ENCODE data around the gene TBC1D14.

The TBC1D14 gene

GRCh38 chr4:6957994-6958393 is 48.4 kb downstream of the TBC1D14 start:
- Mint-ChIP-seq H3K9me3 (no peaks in the 10 kb centered on the region), H3K36me3 (peaks cover 17% of the 10 kb centered on the region), H3K27ac (peak overlapping the region; percentile 51), H3K4me1 (peaks cover 38% of the 10 kb centered on the region), H3K4me3 (no peak overlapping the region)
- DNase-seq (ENCODE audit: low spot score in 2 of 2) = no peak
- ATAC-seq = no peak

- no peak overlapping the region for H3K4me3 Mint-ChIP-seq
- peaks cover 17% of the 10 kb centered on the region for H3K36me3 Mint-ChIP-seq
- no peak for DNase-seq (ENCODE audit: low spot score in 2 of 2)
- H3K4me1 Mint-ChIP-seq = peaks cover 46% of the 10 kb centered on the region
- H3K27ac Mint-ChIP-seq = no peak overlapping the region
- ATAC-seq = no peak
- H3K9me3 Mint-ChIP-seq = no peaks in the 10 kb centered on the region
Measured at GRCh38 chr4:6959261-6959660, 49.6 kb downstream of the TBC1D14 start.

GRCh38 chr4:6960154-6960553 is 50.5 kb downstream of the TBC1D14 start:
- ATAC-seq (no peak), DNase-seq (ENCODE audit: low spot score in 2 of 2) (no peak)
- H3K4me3 Mint-ChIP-seq = no peak overlapping the region
- peaks cover 17% of the 10 kb centered on the region for H3K36me3 Mint-ChIP-seq
- no peak overlapping the region for H3K27ac Mint-ChIP-seq
- peaks cover 46% of the 10 kb centered on the region for H3K4me1 Mint-ChIP-seq
- no peaks in the 10 kb centered on the region for H3K9me3 Mint-ChIP-seq

- no peak for DNase-seq (ENCODE audit: low spot score in 2 of 2)
- peak overlapping the region; percentile 83 for H3K27ac Mint-ChIP-seq
- no peak for ATAC-seq
- H3K4me1 Mint-ChIP-seq = peaks cover 49% of the 10 kb centered on the region
- H3K36me3 Mint-ChIP-seq = peaks cover 17% of the 10 kb centered on the region
- H3K9me3 Mint-ChIP-seq = no peaks in the 10 kb centered on the region
- no peak overlapping the region for H3K4me3 Mint-ChIP-seq
Measured at GRCh38 chr4:6960628-6961412, 51.2 kb downstream of the TBC1D14 start.

- peaks cover 17% of the 10 kb centered on the region for H3K36me3 Mint-ChIP-seq
- H3K9me3 Mint-ChIP-seq = no peaks in the 10 kb centered on the region
- peaks cover 53% of the 10 kb centered on the region for H3K4me1 Mint-ChIP-seq
- DNase-seq (ENCODE audit: low spot score in 2 of 2) (no peak), ATAC-seq (no peak)
- H3K27ac Mint-ChIP-seq = peak overlapping the region; percentile 83
- H3K4me3 Mint-ChIP-seq = no peak overlapping the region
Measured at GRCh38 chr4:6961496-6962210, 52.0 kb downstream of the TBC1D14 start.

GRCh38 chr4:6962211-6963041 is 52.8 kb downstream of the TBC1D14 start:
- H3K4me1 Mint-ChIP-seq = peaks cover 53% of the 10 kb centered on the region
- no peak for ATAC-seq
- H3K9me3 Mint-ChIP-seq = no peaks in the 10 kb centered on the region
- no peak overlapping the region for H3K4me3 Mint-ChIP-seq
- H3K27ac Mint-ChIP-seq = peak overlapping the region; percentile 83
- peaks cover 17% of the 10 kb centered on the region for H3K36me3 Mint-ChIP-seq
- DNase-seq (ENCODE audit: low spot score in 2 of 2) = no peak

- Mint-ChIP-seq H3K9me3 (no peaks in the 10 kb centered on the region), H3K27ac (peak overlapping the region; percentile 64), H3K4me1 (peaks cover 53% of the 10 kb centered on the region), H3K4me3 (no peak overlapping the region), H3K36me3 (peaks cover 17% of the 10 kb centered on the region)
- no peak for ATAC-seq
- no peak for DNase-seq (ENCODE audit: low spot score in 2 of 2)
Measured at GRCh38 chr4:6963139-6963611, 53.5 kb downstream of the TBC1D14 start.

- DNase-seq (ENCODE audit: low spot score in 2 of 2) (no peak), ATAC-seq (no peak)
- peaks cover 49% of the 10 kb centered on the region for H3K4me1 Mint-ChIP-seq
- H3K9me3 Mint-ChIP-seq = no peaks in the 10 kb centered on the region
- H3K4me3 Mint-ChIP-seq = peak overlapping the region; percentile 41
- H3K36me3 Mint-ChIP-seq = peaks cover 32% of the 10 kb centered on the region
- H3K27ac Mint-ChIP-seq = peak overlapping the region; percentile 75
Measured at GRCh38 chr4:6964858-6965257, 55.2 kb downstream of the TBC1D14 start.

- peak overlapping the region; percentile 75 for H3K27ac Mint-ChIP-seq
- no peak for ATAC-seq
- peaks cover 32% of the 10 kb centered on the region for H3K36me3 Mint-ChIP-seq
- H3K9me3 Mint-ChIP-seq = no peaks in the 10 kb centered on the region
- no peak overlapping the region for H3K4me3 Mint-ChIP-seq
- DNase-seq (ENCODE audit: low spot score in 2 of 2) = no peak
- H3K4me1 Mint-ChIP-seq = peaks cover 54% of the 10 kb centered on the region
Measured at GRCh38 chr4:6965329-6965728, 55.7 kb downstream of the TBC1D14 start.

- H3K4me3 Mint-ChIP-seq = no peak overlapping the region
- H3K27ac Mint-ChIP-seq = peak overlapping the region; percentile 63
- H3K4me1 Mint-ChIP-seq = peaks cover 40% of the 10 kb centered on the region
Measured at GRCh38 chr4:6967846-6968340, 58.3 kb downstream of the TBC1D14 start.

GRCh38 chr4:6968496-6968895 is 58.9 kb downstream of the TBC1D14 start:
- Mint-ChIP-seq H3K4me1 (peaks cover 42% of the 10 kb centered on the region), H3K27ac (peak overlapping the region; percentile 32), H3K9me3 (no peaks in the 10 kb centered on the region), H3K36me3 (peaks cover 15% of the 10 kb centered on the region), H3K4me3 (no peak overlapping the region)
- no peak for DNase-seq (ENCODE audit: low spot score in 2 of 2)
- peak; percentile 26 for ATAC-seq

More at GRCh38 chr4:6967846-6968340, 58.3 kb downstream of the TBC1D14 start:
- ATAC-seq (no peak), DNase-seq (ENCODE audit: low spot score in 2 of 2) (no peak)
- no peaks in the 10 kb centered on the region for H3K9me3 Mint-ChIP-seq
- peaks cover 15% of the 10 kb centered on the region for H3K36me3 Mint-ChIP-seq

- H3K27ac Mint-ChIP-seq = no peak overlapping the region
- H3K36me3 Mint-ChIP-seq = peaks cover 15% of the 10 kb centered on the region
- DNase-seq (ENCODE audit: low spot score in 2 of 2) (no peak), ATAC-seq (no peak)
- H3K4me3 Mint-ChIP-seq = no peak overlapping the region
- peaks cover 36% of the 10 kb centered on the region for H3K4me1 Mint-ChIP-seq
- H3K9me3 Mint-ChIP-seq = no peaks in the 10 kb centered on the region
Measured at GRCh38 chr4:6969826-6970800, 60.5 kb downstream of the TBC1D14 start.

- Mint-ChIP-seq H3K4me1 (peaks cover 25% of the 10 kb centered on the region), H3K4me3 (no peak overlapping the region), H3K27ac (peak overlapping the region; percentile 66), H3K36me3 (peaks cover 23% of the 10 kb centered on the region), H3K9me3 (no peaks in the 10 kb centered on the region)
- DNase-seq (ENCODE audit: low spot score in 2 of 2) (no peak), ATAC-seq (no peak)
Measured at GRCh38 chr4:6971536-6972374, 62.1 kb downstream of the TBC1D14 start.

GRCh38 chr4:6972375-6972650 is 62.7 kb downstream of the TBC1D14 start:
- peaks cover 23% of the 10 kb centered on the region for H3K36me3 Mint-ChIP-seq
- no peak for ATAC-seq

More at GRCh38 chr4:6972375-6972650, 62.7 kb downstream of the TBC1D14 start:
- H3K4me1 Mint-ChIP-seq = peaks cover 25% of the 10 kb centered on the region
- DNase-seq (ENCODE audit: low spot score in 2 of 2) = no peak
- peak overlapping the region; percentile 66 for H3K27ac Mint-ChIP-seq
- H3K9me3 Mint-ChIP-seq = no peaks in the 10 kb centered on the region
- H3K4me3 Mint-ChIP-seq = no peak overlapping the region

All from stimulated activated effector memory CD8-positive, alpha-beta T cell treated with anti-CD3 and anti-CD28 coated beads, Interleukin-12 subunit alpha, Interleukin-12 subunit beta, amount 100 ng/mL, for 72 hours (primary cell).